ENCODE measurements around the gene MTF2.
A peak's percentile ranks its signal among the peaks of the same experiment; 100 is the strongest.

Gene MTF2

GRCh38 chr1:93081716-93082115 lies 2.6 kb downstream of the MTF2 start:
- FAIRE-seq: no peak
- DNase-seq (ENCODE audit: extremely low spot score, insufficient read length, low read depth): no peak

- no peak for FAIRE-seq
- DNase-seq (ENCODE audit: extremely low spot score, insufficient read length, low read depth): no peak
Observed at GRCh38 chr1:93082313-93082712, 3.2 kb downstream of the MTF2 start.

GRCh38 chr1:93083979-93084378 lies 4.9 kb downstream of the MTF2 start:
- FAIRE-seq (no peak), DNase-seq (ENCODE audit: extremely low spot score, insufficient read length, low read depth) (no peak)

GRCh38 chr1:93087532-93087931 lies 8.4 kb downstream of the MTF2 start:
- no peak for DNase-seq (ENCODE audit: extremely low spot score, insufficient read length, low read depth)
- peak; percentile 12 for FAIRE-seq

- no peak for FAIRE-seq
- no peak for DNase-seq (ENCODE audit: extremely low spot score, insufficient read length, low read depth)
Observed at GRCh38 chr1:93093332-93094006, 14.4 kb downstream of the MTF2 start.

- FAIRE-seq (peak; percentile 60), DNase-seq (ENCODE audit: extremely low spot score, insufficient read length, low read depth) (no peak)
Observed at GRCh38 chr1:93095804-93096585, 16.9 kb downstream of the MTF2 start.

- DNase-seq (ENCODE audit: extremely low spot score, insufficient read length, low read depth) (no peak), FAIRE-seq (no peak)
Observed at GRCh38 chr1:93102142-93102541, 23.1 kb downstream of the MTF2 start.

GRCh38 chr1:93106226-93106625 lies 27.1 kb downstream of the MTF2 start:
- FAIRE-seq (no peak), DNase-seq (ENCODE audit: extremely low spot score, insufficient read length, low read depth) (no peak)

GRCh38 chr1:93107395-93107794 lies 28.3 kb downstream of the MTF2 start:
- FAIRE-seq (no peak), DNase-seq (ENCODE audit: extremely low spot score, insufficient read length, low read depth) (no peak)

GRCh38 chr1:93108335-93108734 lies 29.3 kb downstream of the MTF2 start:
- FAIRE-seq: no peak
- DNase-seq (ENCODE audit: extremely low spot score, insufficient read length, low read depth): no peak

- no peak for DNase-seq (ENCODE audit: extremely low spot score, insufficient read length, low read depth)
- no peak for FAIRE-seq
Observed at GRCh38 chr1:93109578-93109977, 30.5 kb downstream of the MTF2 start.

GRCh38 chr1:93111065-93111464 lies 32.0 kb downstream of the MTF2 start:
- peak; percentile 29 for FAIRE-seq
- DNase-seq (ENCODE audit: extremely low spot score, insufficient read length, low read depth): no peak

- FAIRE-seq: no peak
- no peak for DNase-seq (ENCODE audit: extremely low spot score, insufficient read length, low read depth)
Observed at GRCh38 chr1:93111561-93111960, 32.5 kb downstream of the MTF2 start.

GRCh38 chr1:93113127-93113526 lies 34.0 kb downstream of the MTF2 start:
- DNase-seq (ENCODE audit: extremely low spot score, insufficient read length, low read depth) (no peak), FAIRE-seq (no peak)

- FAIRE-seq: no peak
- DNase-seq (ENCODE audit: extremely low spot score, insufficient read length, low read depth): no peak
Observed at GRCh38 chr1:93114391-93114790, 35.3 kb downstream of the MTF2 start.

- FAIRE-seq: no peak
Observed at GRCh38 chr1:93120614-93121013, 41.5 kb downstream of the MTF2 start.

GRCh38 chr1:93123201-93123783 lies 44.2 kb downstream of the MTF2 start:
- DNase-seq (ENCODE audit: extremely low spot score, insufficient read length, low read depth) (no peak), FAIRE-seq (no peak)

More at GRCh38 chr1:93120614-93121013, 41.5 kb downstream of the MTF2 start:
- no peak for DNase-seq (ENCODE audit: extremely low spot score, insufficient read length, low read depth)

- FAIRE-seq (no peak), DNase-seq (ENCODE audit: extremely low spot score, insufficient read length, low read depth) (no peak)
Observed at GRCh38 chr1:93124556-93125355, 45.7 kb downstream of the MTF2 start.

GRCh38 chr1:93129507-93130099 lies 50.5 kb downstream of the MTF2 start:
- FAIRE-seq: no peak
- DNase-seq (ENCODE audit: extremely low spot score, insufficient read length, low read depth): no peak

- DNase-seq (ENCODE audit: extremely low spot score, insufficient read length, low read depth) (no peak), FAIRE-seq (no peak)
Observed at GRCh38 chr1:93132638-93133037, 53.6 kb downstream of the MTF2 start.
